Measurements from ENCODE around the gene OR8S1. TPM values are rescaled to one million over a fixed set of nuclear protein-coding genes. Genes with fewer than 3 reads are reported as not detected.

OR8S1 gene
- total and polyA plus RNA-seq, 2 of the 8 experiments (the other 6 are each of a cell fraction or from before 2014, with no cell fraction given): not detected

GRCh38 chr12:48510111-48510510 lies 15.3 kb upstream of the OR8S1 start:
- Histone ChIP-seq H2BK20ac (ENCODE audit: low read length) (no peak overlapping the region), H2AFZ (ENCODE audit: low read length) (no peak overlapping the region), H3K79me2 (ENCODE audit: control insufficient read depth in 1 of 2, insufficient read depth in 2 of 2, low read length in 2 of 2) (no peaks in the 10 kb centered on the region), H3K4me3 (ENCODE audit: extremely low read depth in 1 of 4, insufficient read depth in 2 of 4, low read depth in 3 of 4, low read length in 4 of 4) (no peak overlapping the region), H3K14ac (ENCODE audit: insufficient read length) (no peak overlapping the region), H3K36me3 (ENCODE audit: control insufficient read depth in 2 of 4, insufficient read depth in 4 of 4, low read length in 3 of 4) (no peaks in the 10 kb centered on the region), H4K20me1 (replicated peaks in 1 of 2; ENCODE audit: control insufficient read depth in 1 of 2, insufficient read depth in 2 of 2, low read length in 2 of 2) (no peaks in the 10 kb centered on the region), H3K27me3 (replicated peaks in 1 of 4; ENCODE audit: control insufficient read depth in 3 of 4, extremely low read depth in 1 of 4, insufficient read depth in 3 of 4, low read length in 3 of 4) (no peaks in the 10 kb centered on the region), H3K9ac (replicated peaks in 1 of 4; ENCODE audit: extremely low read depth in 1 of 4, low read depth in 3 of 4, low read length in 3 of 4) (no peak overlapping the region), H2BK12ac (ENCODE audit: low read depth, low read length) (no peak overlapping the region), H4K5ac (ENCODE audit: insufficient read length, low read depth, low read length) (no peak overlapping the region), H2AK5ac (ENCODE audit: low read depth, low read length) (no peak overlapping the region), H4K8ac (ENCODE audit: extremely low read depth, insufficient read depth, low read length) (no peak overlapping the region), H3K56ac (replicated peaks; ENCODE audit: insufficient read length, low read depth, low read length) (no peak overlapping the region), H3K23me2 (ENCODE audit: low read depth, low read length) (no peaks in the 10 kb centered on the region), H2BK15ac (ENCODE audit: low read length) (no peak overlapping the region), H3K27ac (ENCODE audit: low read depth, low read length) (no peak overlapping the region), H2BK120ac (replicated peaks; ENCODE audit: low read depth, low read length) (no peak overlapping the region), H3K4me2 (ENCODE audit: insufficient read depth in 1 of 2, low read depth in 2 of 2, low read length in 2 of 2) (no peak overlapping the region), H3K79me1 (ENCODE audit: low read depth, low read length) (no peaks in the 10 kb centered on the region), H3K23ac (ENCODE audit: insufficient read length) (no peak overlapping the region), H3K9me3 (ENCODE audit: insufficient read depth in 2 of 2, low read depth in 1 of 2, low read length in 1 of 2) (peaks cover 25% of the 10 kb centered on the region in 2 experiments), H2BK5ac (ENCODE audit: low read depth, low read length) (no peak overlapping the region), H4K91ac (replicated peaks; ENCODE audit: insufficient read length, low read length) (no peak overlapping the region), H3K4ac (replicated peaks; ENCODE audit: insufficient read length, low read depth, low read length) (no peak overlapping the region), H3K18ac (ENCODE audit: extremely low read depth, low read length) (no peak overlapping the region), H3K4me1 (replicated peaks in 1 of 4; ENCODE audit: control insufficient read depth in 3 of 4, insufficient read depth in 4 of 4, low read length in 3 of 4) (no peaks in the 10 kb centered on the region)
- DNase-seq (ENCODE audit: low read depth in 1 of 2, low spot score in 2 of 2): no peak
- no peak for TF ChIP-seq HDAC6 (IDR thresholded peaks at IDR 0.05; ENCODE audit: low read depth, low read length)
- no peak for TF ChIP-seq CHD2 (IDR thresholded peaks at IDR 0.05; ENCODE audit: low read length)
- no peak for TF ChIP-seq GTF2F1 (IDR thresholded peaks at IDR 0.05; ENCODE audit: borderline replicate concordance, low read depth, low read length)
- TF ChIP-seq CHD1 (IDR thresholded peaks at IDR 0.05; ENCODE audit: low read depth, low read length): no peak
- no peak for TF ChIP-seq MAX (IDR thresholded peaks at IDR 0.05)
- no peak for TF ChIP-seq POU5F1 (IDR thresholded peaks at IDR 0.05; ENCODE audit: low read depth, low read length)
- no peak for TF ChIP-seq RFX5 (IDR thresholded peaks at IDR 0.05; ENCODE audit: borderline replicate concordance, low read depth, low read length)
- no peak for TF ChIP-seq GABPA (IDR thresholded peaks at IDR 0.05; ENCODE audit: borderline replicate concordance, insufficient read depth, low read length)
- TF ChIP-seq JUN (IDR thresholded peaks at IDR 0.05; ENCODE audit: low read depth, low read length): no peak
- no peak for TF ChIP-seq ASH2L (IDR thresholded peaks at IDR 0.05; ENCODE audit: low read length)
- no peak for TF ChIP-seq USF2 (IDR thresholded peaks at IDR 0.05; ENCODE audit: low read length)
- TF ChIP-seq TEAD4 (IDR thresholded peaks at IDR 0.05; ENCODE audit: low read depth, low read length): no peak
- no peak for TF ChIP-seq FOSL1 (IDR thresholded peaks at IDR 0.05; ENCODE audit: insufficient read depth, low read depth, low read length)
- no peak for TF ChIP-seq SIRT6 (IDR thresholded peaks at IDR 0.05; ENCODE audit: low read length)
- no peak for TF ChIP-seq NRF1 (IDR thresholded peaks at IDR 0.05; ENCODE audit: low read depth, low read length)
- CTCF ChIA-PET (ENCODE audit: partially characterized antibody): interaction anchor here (1.0 kb wide), 1 partner anchor 108 kb away, joined by 4 read pairs; no protein-coding TSS in a partner anchor
- no peak for FAIRE-seq
- POLR2A ChIA-PET (ENCODE audit: partially characterized antibody): no interaction called here
- WGBS, 2 experiments (ENCODE audit: extremely low coverage in 1 of 2, insufficient coverage in 1 of 2, insufficient read length in 1 of 2, insufficient replicate concordance in 2 of 2, low coverage in 1 of 2, low lambda C conversion rate in 2 of 2, missing lambda C conversion rate in 1 of 2): 29% methylated on average over 1 of the region's 1 CpG; no CpG with 5 or more reads in 1 of the 2 experiments

All from H1 (cell line).